HL-60 (cell line): ENCODE results near the gene NAPB.

Experiments
- DNase-seq, 2 experiments: peaks; one replicate each; pipeline ENCODE4 v3.0.0-alpha.2; 2010 to 2020; ENCODE audit warnings: low read depth in 1 of 2, low spot score in 1 of 2
- H3K27ac ChIP-seq: fragments of 250-450 bp; sonication (Bioruptor Pico); replicated peaks from 2 replicates; pipeline ENCODE4 v1.5.1; 2020; ENCODE audit warnings: mild to moderate bottlenecking, moderate library complexity
- H3K27me3 ChIP-seq: fragments of 250-450 bp; sonication (Bioruptor Pico); 2 replicates; pipeline ENCODE4 v1.5.1; 2021; ENCODE audit warnings: mild to moderate bottlenecking, moderate library complexity; ENCODE audit not compliant: insufficient read depth, poor library complexity, severe bottlenecking
- H3K4me3 ChIP-seq: replicated peaks from 2 replicates; pipeline ENCODE4 v1.5.1; 2011; ENCODE audit warnings: mild to moderate bottlenecking, control low read depth, low read length; ENCODE audit not compliant: insufficient read depth
- CTCF ChIP-seq: IDR thresholded peaks from one replicate; pipeline ENCODE4 v1.5.1; 2011; ENCODE audit warnings: low read length, control low read depth, inconsistent platforms; ENCODE audit not compliant: insufficient read depth
- GABPA ChIP-seq: IDR thresholded peaks from 2 replicates; pipeline ENCODE4 v1.6.1; 2012; ENCODE audit warnings: low read depth
- POLR2AphosphoS5 ChIP-seq: IDR thresholded peaks from 2 replicates; pipeline ENCODE4 v1.6.1; 2012; ENCODE audit warnings: low read depth
- REST ChIP-seq: IDR thresholded peaks from 2 replicates; pipeline ENCODE4 v1.6.1; 2012; ENCODE audit warnings: low read depth; ENCODE audit not compliant: insufficient replicate concordance
- SPI1 ChIP-seq: IDR thresholded peaks from 2 replicates; pipeline ENCODE4 v1.6.1; 2012; ENCODE audit warnings: low read depth, mild to moderate bottlenecking, borderline replicate concordance

The NAPB gene

GRCh38 chr20:23410916-23411695 lies 10.2 kb downstream of the NAPB start:
- Histone ChIP-seq H3K4me3 (no peak overlapping the region), H3K27ac (no peak overlapping the region), H3K27me3 (no peaks in the 10 kb centered on the region)
- TF ChIP-seq SPI1 (no peak), POLR2AphosphoS5 (no peak), CTCF (no peak), REST (no peak), GABPA (no peak)
- DNase-seq = no peak

- Histone ChIP-seq H3K4me3 (no peak overlapping the region), H3K27me3 (no peaks in the 10 kb centered on the region), H3K27ac (no peak overlapping the region)
- TF ChIP-seq CTCF (no peak), POLR2AphosphoS5 (no peak), SPI1 (no peak), GABPA (no peak), REST (no peak)
- DNase-seq = no peak
Observed at GRCh38 chr20:23409800-23410199, 11.5 kb downstream of the NAPB start.

- DNase-seq = no peak
- no peaks in the 10 kb centered on the region for H3K27me3 ChIP-seq
- no peak overlapping the region for H3K27ac ChIP-seq
- TF ChIP-seq REST = no peak
- no peak for TF ChIP-seq SPI1
- TF ChIP-seq GABPA = no peak
- no peak for TF ChIP-seq CTCF
- TF ChIP-seq POLR2AphosphoS5 = no peak
- H3K4me3 ChIP-seq = no peak overlapping the region
Observed at GRCh38 chr20:23408957-23409356, 12.3 kb downstream of the NAPB start.
